GM12801 (cell line): ENCODE results near the gene ZNF362.

ENCODE experiments used
- CTCF ChIP-seq: IDR thresholded peaks from one replicate; pipeline ENCODE4 v1.5.1; 2011; ENCODE audit warnings: control low read depth; ENCODE audit not compliant: insufficient read length; ENCODE audit errors: extremely low read depth

ZNF362 gene

DNA sequence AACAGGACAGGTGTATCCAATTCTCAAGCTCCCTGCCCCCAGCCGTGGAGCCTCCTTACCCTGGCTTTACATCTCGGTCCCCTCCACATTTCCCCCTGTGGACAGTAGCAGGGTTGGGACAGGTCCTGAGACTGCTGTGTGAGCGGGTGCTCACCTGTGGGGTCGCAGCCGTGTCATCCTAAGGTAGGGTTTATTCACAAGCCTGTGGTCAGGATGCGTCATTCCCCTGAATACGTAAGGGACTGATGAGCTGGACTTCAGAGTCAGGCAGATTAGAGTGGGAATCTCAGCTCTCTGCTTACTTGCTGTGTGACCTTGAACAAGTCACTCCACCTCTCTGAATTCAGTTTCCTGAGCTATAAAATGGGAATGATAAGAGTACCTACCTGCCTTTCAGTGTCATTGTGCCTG lies 17.7 kb downstream of the ZNF362 start:
- TF ChIP-seq CTCF: no peak

GRCh38 chr1:33274446-33274845 lies 18.2 kb downstream of the ZNF362 start:
- no peak for TF ChIP-seq CTCF

GRCh38 chr1:33275195-33275594 lies 18.9 kb downstream of the ZNF362 start:
- no peak for TF ChIP-seq CTCF

- no peak for TF ChIP-seq CTCF
Observed at GRCh38 chr1:33275706-33276572, 19.6 kb downstream of the ZNF362 start.

DNA sequence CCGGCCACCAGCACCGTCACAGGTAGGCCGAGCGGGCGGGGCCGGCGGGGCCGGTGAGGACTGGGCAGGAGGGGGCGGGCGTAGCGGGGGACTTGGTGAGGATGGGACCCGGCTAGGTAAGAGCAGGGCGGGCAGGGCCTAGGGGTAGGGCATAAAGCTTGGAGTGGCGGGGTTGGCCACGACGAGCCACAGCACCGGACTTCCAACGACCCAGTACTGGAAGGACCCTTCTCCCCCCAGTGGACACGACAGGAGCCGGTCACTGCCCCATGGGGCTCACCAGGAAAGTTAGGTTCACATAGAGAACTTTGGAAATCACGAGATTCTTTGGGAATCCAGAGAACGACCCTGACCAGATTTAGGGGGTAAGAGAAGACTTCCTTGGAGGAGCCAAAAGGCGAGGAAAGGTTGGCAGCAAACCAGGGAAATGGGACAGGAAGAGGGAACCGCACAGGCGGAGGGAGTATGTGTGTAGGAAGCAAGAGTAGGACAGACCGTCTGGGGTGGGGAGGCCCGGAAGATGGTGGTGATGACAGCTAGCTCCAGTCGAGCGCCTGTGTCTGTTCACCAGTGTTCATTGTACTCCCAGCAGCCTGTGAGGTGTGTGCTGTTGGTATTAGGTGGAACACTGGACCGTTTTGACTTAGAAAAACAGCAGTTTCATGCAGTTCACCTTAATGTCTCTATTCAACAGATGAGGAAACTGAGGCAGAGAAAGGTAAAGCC lies 20.4 kb downstream of the ZNF362 start:
- no peak for TF ChIP-seq CTCF

- TF ChIP-seq CTCF: no peak
Observed at GRCh38 chr1:33277488-33278084, 21.3 kb downstream of the ZNF362 start.

- no peak for TF ChIP-seq CTCF
Observed at GRCh38 chr1:33280091-33280661, 23.9 kb downstream of the ZNF362 start.
